HEK293 (cell line): ENCODE results near the gene BBOX1.

Source experiments
- OVOL3 ChIP-seq: fragments of 450-650 bp; formaldehyde crosslinking; IDR thresholded peaks from 2 replicates; pipeline ENCODE4 v1.5.1; 2016; ENCODE audit warnings: missing biosample characterization, missing genetic modification characterization
- SETDB1 ChIP-seq: IDR thresholded peaks from one replicate; pipeline ENCODE4 v1.6.1; 2017; ENCODE audit warnings: mild to moderate bottlenecking, low read length, moderate library complexity, mixed read lengths; ENCODE audit not compliant: insufficient read length
- TRIM28 ChIP-seq: IDR thresholded peaks from 2 replicates; pipeline ENCODE4 v1.6.1; 2011; ENCODE audit warnings: low read length, control low read depth, borderline replicate concordance
- ZBTB1 ChIP-seq: fragments of 450-650 bp; formaldehyde crosslinking; IDR thresholded peaks from 2 replicates; pipeline ENCODE4 v1.5.1; 2016; ENCODE audit warnings: missing biosample characterization, missing genetic modification characterization
- ZBTB20 ChIP-seq: fragments of 450-650 bp; formaldehyde crosslinking; IDR thresholded peaks from 2 replicates; pipeline ENCODE4 v1.5.1; 2016; ENCODE audit warnings: missing biosample characterization, missing genetic modification characterization
- ZFP37 ChIP-seq: fragments of 450-650 bp; formaldehyde crosslinking; IDR thresholded peaks from 2 replicates; pipeline ENCODE4 v1.5.1; 2016; ENCODE audit warnings: missing biosample characterization, missing genetic modification characterization
- ZFP41 ChIP-seq: fragments of 450-650 bp; formaldehyde crosslinking; IDR thresholded peaks from 2 replicates; pipeline ENCODE4 v1.5.1; 2016; ENCODE audit warnings: missing biosample characterization, missing genetic modification characterization, borderline replicate concordance
- ZIC2 ChIP-seq: fragments of 450-650 bp; formaldehyde crosslinking; IDR thresholded peaks from 2 replicates; pipeline ENCODE4 v1.5.1; 2016; ENCODE audit warnings: missing biosample characterization, missing genetic modification characterization
- ZNF112 ChIP-seq: fragments of 450-650 bp; formaldehyde crosslinking; IDR thresholded peaks from 2 replicates; pipeline ENCODE4 v1.5.0; 2017; ENCODE audit warnings: missing biosample characterization, missing genetic modification characterization
- ZNF132 ChIP-seq: fragments of 450-650 bp; formaldehyde crosslinking; IDR thresholded peaks from 2 replicates; pipeline ENCODE4 v1.5.1; 2017; ENCODE audit warnings: missing biosample characterization, missing genetic modification characterization, borderline replicate concordance
- ZNF133 ChIP-seq: fragments of 450-650 bp; formaldehyde crosslinking; IDR thresholded peaks from 2 replicates; pipeline ENCODE4 v1.5.1; 2016; ENCODE audit warnings: missing biosample characterization, missing genetic modification characterization
- ZNF138 ChIP-seq: fragments of 450-650 bp; formaldehyde crosslinking; IDR thresholded peaks from 2 replicates; pipeline ENCODE4 v1.5.1; 2016; ENCODE audit warnings: missing biosample characterization, missing genetic modification characterization, borderline replicate concordance
- ZNF16 ChIP-seq: fragments of 450-650 bp; formaldehyde crosslinking; IDR thresholded peaks from 2 replicates; pipeline ENCODE4 v1.5.1; 2016; ENCODE audit warnings: low read depth, missing biosample characterization, missing genetic modification characterization
- ZNF19 ChIP-seq: fragments of 450-650 bp; formaldehyde crosslinking; IDR thresholded peaks from 2 replicates; pipeline ENCODE4; 2016; ENCODE audit warnings: missing biosample characterization, missing genetic modification characterization, low read depth
- ZNF23 ChIP-seq: fragments of 450-650 bp; formaldehyde crosslinking; IDR thresholded peaks from 2 replicates; pipeline ENCODE4 v1.5.1; 2016; ENCODE audit warnings: missing biosample characterization, missing genetic modification characterization, borderline replicate concordance
- ZNF311 ChIP-seq: fragments of 450-650 bp; formaldehyde crosslinking; IDR thresholded peaks from 2 replicates; pipeline ENCODE4 v1.5.1; 2017; ENCODE audit warnings: missing biosample characterization, missing genetic modification characterization, borderline replicate concordance
- ZNF350 ChIP-seq: fragments of 450-650 bp; formaldehyde crosslinking; IDR thresholded peaks from 2 replicates; pipeline ENCODE4 v1.5.0; 2017; ENCODE audit warnings: missing biosample characterization, mild to moderate bottlenecking, missing genetic modification characterization
- ZNF366 ChIP-seq: fragments of 450-650 bp; formaldehyde crosslinking; conservative IDR thresholded peaks from 2 replicates; pipeline ENCODE4 v1.5.1; 2016; ENCODE audit warnings: missing biosample characterization, missing genetic modification characterization
- ZNF473 ChIP-seq: fragments of 450-650 bp; formaldehyde crosslinking; IDR thresholded peaks from 2 replicates; pipeline ENCODE4 v1.5.1; 2017; ENCODE audit warnings: missing biosample characterization, missing genetic modification characterization
- ZNF529 ChIP-seq: fragments of 450-650 bp; formaldehyde crosslinking; IDR thresholded peaks from 2 replicates; pipeline ENCODE4 v1.5.1; 2017; ENCODE audit warnings: missing genetic modification characterization, missing biosample characterization; ENCODE audit not compliant: insufficient replicate concordance
- ZNF558 ChIP-seq: fragments of 450-650 bp; formaldehyde crosslinking; IDR thresholded peaks from 2 replicates; pipeline ENCODE4 v1.5.1; 2016; ENCODE audit warnings: missing biosample characterization, missing genetic modification characterization
- ZNF610 ChIP-seq: fragments of 450-650 bp; formaldehyde crosslinking; IDR thresholded peaks from 2 replicates; pipeline ENCODE4 v1.5.1; 2016; ENCODE audit warnings: missing biosample characterization, missing genetic modification characterization, borderline replicate concordance
- ZNF768 ChIP-seq: fragments of 450-650 bp; formaldehyde crosslinking; IDR thresholded peaks from 2 replicates; pipeline ENCODE4 v1.5.1; 2018; ENCODE audit warnings: missing biosample characterization, mild to moderate bottlenecking, missing genetic modification characterization
- ZNF791 ChIP-seq: fragments of 450-650 bp; formaldehyde crosslinking; IDR thresholded peaks from 2 replicates; pipeline ENCODE4 v1.5.1; 2016; ENCODE audit warnings: missing biosample characterization, missing genetic modification characterization
- TF ChIP-seq, protein P1 (sequence below): sonication (generic); formaldehyde crosslinking; IDR thresholded peaks from 2 replicates; pipeline ENCODE4 v1.8.1; 2022; ENCODE audit warnings: mild to moderate bottlenecking, moderate library complexity, missing genetic modification reagents
- TF ChIP-seq, protein P2 (sequence below): fragments of 450-650 bp; formaldehyde crosslinking; IDR thresholded peaks from 2 replicates; pipeline ENCODE4 v1.5.1; 2016; ENCODE audit warnings: missing biosample characterization, missing genetic modification characterization
- TF ChIP-seq, protein P3 (sequence below): fragments of 450-650 bp; formaldehyde crosslinking; IDR thresholded peaks from 2 replicates; pipeline ENCODE4 v1.5.1; 2016; ENCODE audit warnings: missing biosample characterization, missing genetic modification characterization
- TF ChIP-seq, protein P4 (sequence below): IDR thresholded peaks from 2 replicates; pipeline ENCODE4 v1.6.1; 2011; ENCODE audit warnings: mild to moderate bottlenecking, low read depth, low read length, borderline replicate concordance
- TF ChIP-seq, protein P5 (sequence below): fragments of 450-650 bp; formaldehyde crosslinking; IDR thresholded peaks from 2 replicates; pipeline ENCODE4 v1.5.1; 2016; ENCODE audit warnings: missing biosample characterization, missing genetic modification characterization

The BBOX1 gene

DNA sequence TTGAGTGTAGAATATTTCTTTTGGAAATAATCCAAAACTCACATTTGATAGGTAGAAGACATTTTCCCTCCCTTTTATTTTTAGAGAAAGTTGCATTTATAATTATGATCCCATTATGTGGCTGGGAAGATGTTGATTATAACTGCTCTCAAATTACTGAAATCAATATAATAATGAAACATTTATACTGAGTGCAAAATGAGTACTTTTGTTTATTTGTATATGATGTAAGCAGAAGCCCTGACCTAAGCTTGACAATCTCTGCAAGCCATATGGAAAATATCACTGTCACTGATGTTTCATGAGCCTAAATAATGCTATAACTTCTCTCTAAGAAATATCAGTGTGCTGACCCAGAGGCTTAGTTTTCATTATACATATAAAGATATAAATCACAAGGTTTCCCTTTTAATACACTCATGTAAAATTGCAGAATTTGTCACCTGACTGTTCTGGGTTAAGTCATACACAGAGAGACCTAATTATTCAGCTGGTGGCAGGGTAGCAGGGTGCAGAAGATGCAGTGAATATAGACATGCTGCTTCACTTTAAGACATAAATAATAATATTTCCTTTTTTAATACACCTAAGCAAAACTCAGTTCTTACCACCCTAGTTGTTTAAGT lies 99.2 kb downstream of the BBOX1 start (continued):
- TF ChIP-seq, protein P1, sequence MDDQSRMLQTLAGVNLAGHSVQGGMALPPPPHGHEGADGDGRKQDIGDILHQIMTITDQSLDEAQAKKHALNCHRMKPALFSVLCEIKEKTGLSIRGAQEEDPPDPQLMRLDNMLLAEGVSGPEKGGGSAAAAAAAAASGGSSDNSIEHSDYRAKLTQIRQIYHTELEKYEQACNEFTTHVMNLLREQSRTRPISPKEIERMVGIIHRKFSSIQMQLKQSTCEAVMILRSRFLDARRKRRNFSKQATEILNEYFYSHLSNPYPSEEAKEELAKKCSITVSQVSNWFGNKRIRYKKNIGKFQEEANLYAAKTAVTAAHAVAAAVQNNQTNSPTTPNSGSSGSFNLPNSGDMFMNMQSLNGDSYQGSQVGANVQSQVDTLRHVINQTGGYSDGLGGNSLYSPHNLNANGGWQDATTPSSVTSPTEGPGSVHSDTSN (CRISPR knock-in tag): no peak
- TF ChIP-seq SETDB1: no peak
- TF ChIP-seq ZNF558 (tag by site-specific recombination): 0 out of 2 replicates have a peak, but pooled peaks have one; percentile 12
- TF ChIP-seq ZIC2 (tag by site-specific recombination): no peak
- TF ChIP-seq ZNF138 (tag by site-specific recombination): no peak
- no peak for TF ChIP-seq ZNF529 (tag by site-specific recombination)
- TF ChIP-seq, protein P2, sequence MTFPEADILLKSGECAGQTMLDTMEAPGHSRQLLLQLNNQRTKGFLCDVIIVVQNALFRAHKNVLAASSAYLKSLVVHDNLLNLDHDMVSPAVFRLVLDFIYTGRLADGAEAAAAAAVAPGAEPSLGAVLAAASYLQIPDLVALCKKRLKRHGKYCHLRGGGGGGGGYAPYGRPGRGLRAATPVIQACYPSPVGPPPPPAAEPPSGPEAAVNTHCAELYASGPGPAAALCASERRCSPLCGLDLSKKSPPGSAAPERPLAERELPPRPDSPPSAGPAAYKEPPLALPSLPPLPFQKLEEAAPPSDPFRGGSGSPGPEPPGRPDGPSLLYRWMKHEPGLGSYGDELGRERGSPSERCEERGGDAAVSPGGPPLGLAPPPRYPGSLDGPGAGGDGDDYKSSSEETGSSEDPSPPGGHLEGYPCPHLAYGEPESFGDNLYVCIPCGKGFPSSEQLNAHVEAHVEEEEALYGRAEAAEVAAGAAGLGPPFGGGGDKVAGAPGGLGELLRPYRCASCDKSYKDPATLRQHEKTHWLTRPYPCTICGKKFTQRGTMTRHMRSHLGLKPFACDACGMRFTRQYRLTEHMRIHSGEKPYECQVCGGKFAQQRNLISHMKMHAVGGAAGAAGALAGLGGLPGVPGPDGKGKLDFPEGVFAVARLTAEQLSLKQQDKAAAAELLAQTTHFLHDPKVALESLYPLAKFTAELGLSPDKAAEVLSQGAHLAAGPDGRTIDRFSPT: no peak
- no peak for TF ChIP-seq ZNF311
- no peak for TF ChIP-seq ZNF768 (tag by site-specific recombination)
- no peak for TF ChIP-seq ZNF133 (tag by site-specific recombination)
- no peak for TF ChIP-seq ZNF112
- no peak for TF ChIP-seq ZNF610
- TF ChIP-seq ZFP41: no peak
- no peak for TF ChIP-seq ZNF791 (tag by site-specific recombination)
- TF ChIP-seq OVOL3 (tag by site-specific recombination): 0 out of 2 replicates have a peak, but pooled peaks have one; percentile 58
- no peak for TF ChIP-seq ZBTB20 (tag by site-specific recombination)
- no peak for TF ChIP-seq ZFP37 (tag by site-specific recombination)
- TF ChIP-seq ZNF473 (tag by site-specific recombination): no peak
- TF ChIP-seq, protein P3, sequence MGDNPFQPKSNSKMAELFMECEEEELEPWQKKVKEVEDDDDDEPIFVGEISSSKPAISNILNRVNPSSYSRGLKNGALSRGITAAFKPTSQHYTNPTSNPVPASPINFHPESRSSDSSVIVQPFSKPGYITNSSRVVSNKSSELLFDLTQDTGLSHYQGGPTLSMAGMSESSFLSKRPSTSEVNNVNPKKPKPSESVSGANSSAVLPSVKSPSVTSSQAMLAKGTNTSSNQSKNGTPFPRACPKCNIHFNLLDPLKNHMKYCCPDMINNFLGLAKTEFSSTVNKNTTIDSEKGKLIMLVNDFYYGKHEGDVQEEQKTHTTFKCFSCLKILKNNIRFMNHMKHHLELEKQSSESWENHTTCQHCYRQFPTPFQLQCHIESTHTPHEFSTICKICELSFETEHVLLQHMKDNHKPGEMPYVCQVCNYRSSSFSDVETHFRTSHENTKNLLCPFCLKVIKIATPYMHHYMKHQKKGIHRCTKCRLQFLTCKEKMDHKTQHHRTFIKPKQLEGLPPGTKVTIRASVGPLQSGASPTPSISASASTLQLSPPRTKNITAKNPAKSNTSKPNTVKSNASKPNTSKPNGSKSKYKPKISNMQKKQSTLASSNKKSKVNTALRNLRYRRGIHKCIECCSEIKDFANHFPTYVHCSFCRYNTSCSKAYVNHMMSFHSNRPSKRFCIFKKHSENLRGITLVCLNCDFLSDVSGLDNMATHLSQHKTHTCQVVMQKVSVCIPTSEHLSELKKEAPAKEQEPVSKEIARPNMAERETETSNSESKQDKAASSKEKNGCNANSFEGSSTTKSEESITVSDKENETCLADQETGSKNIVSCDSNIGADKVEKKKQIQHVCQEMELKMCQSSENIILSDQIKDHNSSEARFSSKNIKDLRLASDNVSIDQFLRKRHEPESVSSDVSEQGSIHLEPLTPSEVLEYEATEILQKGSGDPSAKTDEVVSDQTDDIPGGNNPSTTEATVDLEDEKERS (tag by site-specific recombination): no peak
- no peak for TF ChIP-seq ZBTB1 (tag by site-specific recombination)
- no peak for TF ChIP-seq ZNF23
- TF ChIP-seq ZNF16 (tag by site-specific recombination): no peak
- no peak for TF ChIP-seq TRIM28
- no peak for TF ChIP-seq ZNF132 (tag by site-specific recombination)
- no peak for TF ChIP-seq ZNF19 (tag by site-specific recombination)
- TF ChIP-seq, protein P4, sequence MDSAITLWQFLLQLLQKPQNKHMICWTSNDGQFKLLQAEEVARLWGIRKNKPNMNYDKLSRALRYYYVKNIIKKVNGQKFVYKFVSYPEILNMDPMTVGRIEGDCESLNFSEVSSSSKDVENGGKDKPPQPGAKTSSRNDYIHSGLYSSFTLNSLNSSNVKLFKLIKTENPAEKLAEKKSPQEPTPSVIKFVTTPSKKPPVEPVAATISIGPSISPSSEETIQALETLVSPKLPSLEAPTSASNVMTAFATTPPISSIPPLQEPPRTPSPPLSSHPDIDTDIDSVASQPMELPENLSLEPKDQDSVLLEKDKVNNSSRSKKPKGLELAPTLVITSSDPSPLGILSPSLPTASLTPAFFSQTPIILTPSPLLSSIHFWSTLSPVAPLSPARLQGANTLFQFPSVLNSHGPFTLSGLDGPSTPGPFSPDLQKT: no peak
- TF ChIP-seq ZNF350 (tag by site-specific recombination): peak; percentile 8; the same call in 1 of the 2 replicates
- peak; percentile 93 for TF ChIP-seq ZNF366 (tag by site-specific recombination)
- TF ChIP-seq, protein P5, sequence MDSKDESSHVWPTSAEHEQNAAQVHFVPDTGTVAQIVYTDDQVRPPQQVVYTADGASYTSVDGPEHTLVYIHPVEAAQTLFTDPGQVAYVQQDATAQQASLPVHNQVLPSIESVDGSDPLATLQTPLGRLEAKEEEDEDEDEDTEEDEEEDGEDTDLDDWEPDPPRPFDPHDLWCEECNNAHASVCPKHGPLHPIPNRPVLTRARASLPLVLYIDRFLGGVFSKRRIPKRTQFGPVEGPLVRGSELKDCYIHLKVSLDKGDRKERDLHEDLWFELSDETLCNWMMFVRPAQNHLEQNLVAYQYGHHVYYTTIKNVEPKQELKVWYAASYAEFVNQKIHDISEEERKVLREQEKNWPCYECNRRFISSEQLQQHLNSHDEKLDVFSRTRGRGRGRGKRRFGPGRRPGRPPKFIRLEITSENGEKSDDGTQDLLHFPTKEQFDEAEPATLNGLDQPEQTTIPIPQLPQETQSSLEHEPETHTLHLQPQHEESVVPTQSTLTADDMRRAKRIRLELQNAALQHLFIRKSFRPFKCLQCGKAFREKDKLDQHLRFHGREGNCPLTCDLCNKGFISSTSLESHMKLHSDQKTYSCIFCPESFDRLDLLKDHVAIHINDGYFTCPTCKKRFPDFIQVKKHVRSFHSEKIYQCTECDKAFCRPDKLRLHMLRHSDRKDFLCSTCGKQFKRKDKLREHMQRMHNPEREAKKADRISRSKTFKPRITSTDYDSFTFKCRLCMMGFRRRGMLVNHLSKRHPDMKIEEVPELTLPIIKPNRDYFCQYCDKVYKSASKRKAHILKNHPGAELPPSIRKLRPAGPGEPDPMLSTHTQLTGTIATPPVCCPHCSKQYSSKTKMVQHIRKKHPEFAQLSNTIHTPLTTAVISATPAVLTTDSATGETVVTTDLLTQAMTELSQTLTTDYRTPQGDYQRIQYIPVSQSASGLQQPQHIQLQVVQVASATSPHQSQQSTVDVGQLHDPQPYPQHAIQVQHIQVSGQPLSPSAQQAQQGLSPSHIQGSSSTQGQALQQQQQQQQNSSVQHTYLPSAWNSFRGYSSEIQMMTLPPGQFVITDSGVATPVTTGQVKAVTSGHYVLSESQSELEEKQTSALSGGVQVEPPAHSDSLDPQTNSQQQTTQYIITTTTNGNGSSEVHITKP (tag by site-specific recombination): no peak
